GM18951 (cell line): Measurements from ENCODE around the gene MAP3K5.

Experiments
- POLR2A ChIP-seq: IDR thresholded peaks from 4 replicates; pipeline ENCODE4 v1.6.1; 2011; ENCODE audit warnings: mild to moderate bottlenecking; ENCODE audit not compliant: insufficient read length, insufficient read depth; ENCODE audit errors: extremely low read depth
- in situ Hi-C: fragments of 300-500 bp; cut with MboI; formaldehyde crosslinking; loops from one replicate; pipeline ENCODE4 v1.12.0; 2022; ENCODE audit warnings: low sequenced_read_pairs, mixed read lengths, inconsistent platforms; ENCODE audit not compliant: unreplicated experiment

The MAP3K5 gene

GRCh38 chr6:136524339-136524935, 267.8 kb downstream of the MAP3K5 start:
- no peak for TF ChIP-seq POLR2A
- in situ Hi-C loops = no loop called here

- in situ Hi-C loops = no loop called here
- no peak for TF ChIP-seq POLR2A
These were observed 269.1 kb downstream of the MAP3K5 start for GRCh38 chr6:136523196-136523595.

GRCh38 chr6:136522636-136523035, 269.6 kb downstream of the MAP3K5 start:
- TF ChIP-seq POLR2A = no peak
- in situ Hi-C loops = no loop called here

DNA sequence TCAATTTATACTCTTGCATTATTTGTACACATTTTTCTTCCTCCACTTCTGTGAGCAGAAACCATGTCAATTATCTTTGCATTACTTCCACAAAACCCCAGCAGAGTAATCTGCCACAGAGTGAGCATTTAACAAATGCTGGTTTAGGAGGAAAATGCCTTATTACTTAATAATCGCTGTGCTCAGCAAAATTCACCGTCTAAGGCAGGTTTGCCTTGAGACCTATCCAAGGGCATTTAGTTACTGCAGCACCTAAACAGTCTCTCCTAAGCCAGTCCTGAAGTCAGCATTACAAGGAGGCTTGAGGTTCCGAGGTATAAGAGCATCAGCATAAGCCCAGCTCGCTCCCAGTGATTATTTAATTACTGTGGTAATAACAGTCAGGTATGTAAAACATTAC, 270.4 kb downstream of the MAP3K5 start:
- TF ChIP-seq POLR2A = no peak
- in situ Hi-C loops = no loop called here

- in situ Hi-C loops = no loop called here
- no peak for TF ChIP-seq POLR2A
These were observed 270.9 kb downstream of the MAP3K5 start for GRCh38 chr6:136521427-136521826.

- TF ChIP-seq POLR2A = no peak
- in situ Hi-C loops = no loop called here
These were observed 271.8 kb downstream of the MAP3K5 start for GRCh38 chr6:136520517-136520916.

- in situ Hi-C loops = no loop called here
- no peak for TF ChIP-seq POLR2A
These were observed 274.7 kb downstream of the MAP3K5 start for GRCh38 chr6:136517582-136517981.

DNA sequence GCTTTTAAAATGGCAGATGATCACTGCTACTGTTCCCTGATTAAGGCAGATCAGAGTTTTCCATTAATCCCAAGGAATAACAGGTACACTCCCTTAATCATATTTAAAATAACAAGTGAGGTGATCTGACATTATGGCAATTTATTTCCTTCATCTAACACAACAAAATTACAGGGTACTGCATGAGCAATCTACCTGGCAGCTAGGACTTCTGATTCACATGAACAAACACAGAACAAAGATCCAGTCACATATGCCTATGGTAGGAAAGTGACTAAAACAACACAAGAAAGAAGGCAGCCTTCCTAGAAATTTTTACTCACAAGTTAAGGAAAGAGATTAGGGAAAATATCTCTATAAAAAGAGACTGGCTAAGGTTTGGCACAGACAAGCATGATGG, 275.3 kb downstream of the MAP3K5 start:
- in situ Hi-C loops = no loop called here
- TF ChIP-seq POLR2A = no peak

DNA sequence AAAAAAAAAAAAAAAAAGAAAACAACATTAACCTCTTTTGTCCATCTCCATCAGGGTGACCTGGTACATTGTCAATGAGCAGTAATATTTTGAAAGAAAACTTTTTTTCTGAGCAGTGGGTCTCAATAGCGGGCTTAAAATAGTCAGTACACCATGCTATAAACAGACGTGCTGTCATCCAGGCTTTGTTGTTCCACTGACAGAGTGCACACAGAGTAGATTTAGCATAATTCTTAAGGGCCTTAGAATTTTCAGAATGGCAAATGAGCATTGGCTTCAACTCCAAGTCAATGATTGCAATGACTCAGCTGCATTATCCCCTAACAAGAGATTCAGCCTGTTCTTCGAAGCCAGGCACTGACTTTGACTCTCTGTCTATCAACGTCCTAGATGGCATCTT, 277.7 kb downstream of the MAP3K5 start:
- in situ Hi-C loops = no loop called here

DNA sequence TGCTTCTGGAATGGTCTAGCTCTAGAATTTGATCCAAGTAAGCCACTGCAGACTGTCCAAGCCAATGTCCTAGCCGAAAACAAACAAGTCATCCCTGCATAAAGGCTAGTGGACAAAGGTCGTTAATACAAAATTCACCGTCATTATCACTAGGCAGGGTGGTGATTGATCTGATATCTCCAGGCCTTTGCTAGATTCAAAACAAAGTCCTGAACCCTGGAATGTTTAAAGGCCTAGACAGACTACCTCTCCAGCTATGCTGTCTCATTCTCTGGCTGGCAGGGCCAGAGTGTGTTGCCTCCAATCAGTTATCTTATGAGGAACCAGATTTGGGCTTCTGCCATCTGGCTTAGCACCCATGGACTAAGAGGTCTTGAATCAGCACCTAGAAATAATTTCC, 280.4 kb downstream of the MAP3K5 start:
- TF ChIP-seq POLR2A = no peak
- in situ Hi-C loops = no loop called here

More for the DNA sequence above, 277.7 kb downstream of the MAP3K5 start:
- no peak for TF ChIP-seq POLR2A

GRCh38 chr6:136511397-136511796, 280.9 kb downstream of the MAP3K5 start:
- no peak for TF ChIP-seq POLR2A
- in situ Hi-C loops = no loop called here

- TF ChIP-seq POLR2A = no peak
- in situ Hi-C loops = no loop called here
These were observed 281.5 kb downstream of the MAP3K5 start for GRCh38 chr6:136510782-136511181.

- in situ Hi-C loops = no loop called here
- TF ChIP-seq POLR2A = no peak
These were observed 282.0 kb downstream of the MAP3K5 start for GRCh38 chr6:136510299-136510698.

DNA sequence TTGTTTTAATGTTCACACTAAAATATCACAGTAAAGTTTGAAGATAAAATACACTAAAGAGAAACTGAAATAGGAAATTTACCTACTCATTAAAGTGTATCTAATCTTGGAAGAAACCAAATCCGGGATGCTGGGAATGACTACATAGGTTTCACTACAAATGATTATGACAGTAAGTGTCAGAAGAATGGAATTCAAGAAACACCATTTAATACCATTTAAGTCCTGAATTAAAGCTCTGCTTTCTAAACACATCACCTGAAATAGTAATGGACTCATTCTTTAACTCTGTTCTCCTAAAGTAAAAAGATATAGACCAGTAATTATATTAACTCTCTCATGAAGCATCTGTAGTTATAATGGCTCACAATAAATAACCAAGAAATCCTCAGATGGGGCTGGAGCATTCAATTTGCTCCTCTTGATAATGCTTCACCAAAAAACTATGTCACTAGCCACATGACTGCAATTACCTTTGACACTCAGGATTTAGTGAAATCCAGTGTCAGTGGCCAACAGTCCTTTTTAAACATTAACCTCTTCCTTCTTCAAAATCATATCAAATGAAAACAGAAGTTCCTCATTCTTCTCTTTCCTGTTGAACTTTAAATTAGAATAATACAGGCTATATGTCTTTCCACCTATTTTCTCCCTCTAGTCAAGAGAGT, 283.4 kb downstream of the MAP3K5 start:
- in situ Hi-C loops = no loop called here

More for the DNA sequence above, 283.4 kb downstream of the MAP3K5 start:
- TF ChIP-seq POLR2A = no peak
